Measurements from ENCODE around the gene SYNE4.
"Not testable (repeated sequence)": the region's sequence is repeated elsewhere in the genome, so short reads cannot be mapped to it uniquely, and the experiment has no call there.

DNA sequence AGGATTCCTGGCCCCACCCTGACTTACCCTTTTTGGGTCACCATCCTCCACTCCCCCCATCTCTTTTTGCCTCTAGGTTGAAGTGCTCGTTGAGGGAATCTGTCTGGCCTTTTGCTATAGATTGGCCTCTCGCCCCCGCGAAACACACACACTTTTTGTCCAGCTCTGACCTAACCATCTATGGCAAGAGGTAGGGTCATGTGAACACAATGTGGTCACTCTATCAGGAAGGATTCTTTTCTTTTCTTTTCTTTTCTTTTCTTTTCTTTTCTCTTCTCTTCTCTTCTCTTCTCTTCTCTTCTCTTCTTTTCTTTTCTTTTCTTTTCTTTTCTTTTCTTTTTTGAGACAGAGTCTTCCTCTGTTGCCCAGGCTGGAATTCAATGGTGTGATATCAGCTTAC lies 27.6 kb downstream of the SYNE4 start:
- not testable (repeated sequence) for TF ChIP-seq CTCF (IDR thresholded peaks at IDR 0.05; ENCODE audit: low read depth, low read length); POLR2A (IDR thresholded peaks at IDR 0.05; ENCODE audit: extremely low read depth, insufficient read length); MYC (IDR thresholded peaks at IDR 0.05; ENCODE audit: low read depth, low read length)

Data from NB4 (cell line).